Sciatic nerve (tissue), 2 donors: Measurements from ENCODE around the gene PDSS1. TPM values are rescaled to one million over a fixed set of nuclear protein-coding genes. Genes with fewer than 3 reads are reported as not detected.

Experiments used
- ATAC-seq: fragments of 200-7000 bp; cut with Tn5 transposase; one replicate; pipeline ENCODE4 v1.9.1; 2020; ENCODE audit warnings: mild to moderate bottlenecking, moderate library complexity
- DNase-seq: peaks from one replicate; pipeline ENCODE4 v3.0.0-alpha.2; 2020; ENCODE audit warnings: low spot score
- intact Hi-C: fragments of 100-400 bp; cut with DNase I; formaldehyde crosslinking; loops from one replicate; pipeline ENCODE4 v1.14.2; 2022
- total RNA-seq: library from RNA; stranded (reverse); fragmentation: NEBNext Ultra II Directional; extraction: Animal tissue kit (Norgen Biotek cat#: 25700); gene quantifications from one replicate; pipeline ENCODE4 v1.2.1, GENCODE V29; 2021
- donor health status: DM: no; HTN: no; CAD: no.
- donor health status: DM: no; HTN: no; CAD: no.

The PDSS1 gene
- total RNA-seq, 1 donor from 2014 or later = 3.8 TPM

- ATAC-seq (peak; percentile 9), DNase-seq (no peak)
- intact Hi-C loops = no loop called here
These were observed 727 bp upstream of the PDSS1 start for GRCh38 chr10:26696786-26697162.

GRCh38 chr10:26697922-26698608 lies 564 bp downstream of the PDSS1 start:
- intact Hi-C loops = no loop called here
- peak; percentile 14 for ATAC-seq
- DNase-seq = no peak

- intact Hi-C loops = no loop called here
- no peak for ATAC-seq
These were observed 1.4 kb downstream of the PDSS1 start for GRCh38 chr10:26698909-26699308.

GRCh38 chr10:26699631-26700030 lies 2.1 kb downstream of the PDSS1 start:
- ATAC-seq (no peak), DNase-seq (no peak)

More at GRCh38 chr10:26698909-26699308, 1.4 kb downstream of the PDSS1 start:
- no peak for DNase-seq

GRCh38 chr10:26700884-26701630 lies 3.6 kb downstream of the PDSS1 start:
- intact Hi-C loops = no loop called here
- no peak for DNase-seq
- no peak for ATAC-seq

More at GRCh38 chr10:26699631-26700030, 2.1 kb downstream of the PDSS1 start:
- intact Hi-C loops = no loop called here

GRCh38 chr10:26703096-26703495 lies 5.6 kb downstream of the PDSS1 start:
- ATAC-seq (no peak), DNase-seq (no peak)
- intact Hi-C loops = no loop called here

- DNase-seq (no peak), ATAC-seq (no peak)
- intact Hi-C loops = no loop called here
These were observed 6.5 kb downstream of the PDSS1 start for GRCh38 chr10:26703974-26704373.

- no peak for DNase-seq
- no peak for ATAC-seq
- intact Hi-C loops = no loop called here
These were observed 8.7 kb downstream of the PDSS1 start for GRCh38 chr10:26706206-26706605.

GRCh38 chr10:26706936-26707335 lies 9.4 kb downstream of the PDSS1 start:
- intact Hi-C loops = no loop called here
- ATAC-seq = no peak
- DNase-seq = no peak

GRCh38 chr10:26711324-26711723 lies 13.8 kb downstream of the PDSS1 start:
- intact Hi-C loops = no loop called here
- ATAC-seq = no peak
- no peak for DNase-seq

GRCh38 chr10:26714415-26715136 lies 17.1 kb downstream of the PDSS1 start:
- intact Hi-C loops = no loop called here
- DNase-seq (no peak), ATAC-seq (no peak)

- no peak for DNase-seq
- ATAC-seq = no peak
- intact Hi-C loops = no loop called here
These were observed 17.6 kb downstream of the PDSS1 start for GRCh38 chr10:26715137-26715487.

- intact Hi-C loops = no loop called here
- no peak for DNase-seq
- no peak for ATAC-seq
These were observed 20.0 kb downstream of the PDSS1 start for GRCh38 chr10:26717476-26717875.

GRCh38 chr10:26721561-26721960 lies 24.1 kb downstream of the PDSS1 start:
- no peak for ATAC-seq
- intact Hi-C loops = no loop called here
- no peak for DNase-seq

- no peak for ATAC-seq
- intact Hi-C loops = no loop called here
- DNase-seq = no peak
These were observed 25.5 kb downstream of the PDSS1 start for GRCh38 chr10:26723016-26723415.

- DNase-seq (peak; percentile 82), ATAC-seq (peak; percentile 70)
These were observed 28.6 kb downstream of the PDSS1 start for GRCh38 chr10:26725837-26726727.

GRCh38 chr10:26727005-26727404 lies 29.5 kb downstream of the PDSS1 start:
- DNase-seq (no peak), ATAC-seq (no peak)
- intact Hi-C loops = loop anchor here (5.0 kb wide), 1 partner anchor 150 kb away; no protein-coding TSS in a partner anchor

More at GRCh38 chr10:26725837-26726727, 28.6 kb downstream of the PDSS1 start:
- intact Hi-C loops = loop anchor here (5.0 kb wide), 1 partner anchor 151 kb away; no protein-coding TSS in a partner anchor

- intact Hi-C loops = loop anchor here (5.0 kb wide), 1 partner anchor 148 kb away; no protein-coding TSS in a partner anchor
- DNase-seq (no peak), ATAC-seq (no peak)
These were observed 31.5 kb downstream of the PDSS1 start for GRCh38 chr10:26728957-26729356.

- DNase-seq = no peak
- intact Hi-C loops = loop anchor here (5.0 kb wide), 1 partner anchor 148 kb away; no protein-coding TSS in a partner anchor
- ATAC-seq = no peak
These were observed 31.9 kb downstream of the PDSS1 start for GRCh38 chr10:26729395-26729794.
